ENCODE measurements around the gene JMJD1C. TPM values are rescaled to one million over a fixed set of nuclear protein-coding genes. Genes with fewer than 3 reads are reported as not detected.

Gene JMJD1C
- total RNA-seq, 1 donor from 2014 or later = 120 TPM

DNA sequence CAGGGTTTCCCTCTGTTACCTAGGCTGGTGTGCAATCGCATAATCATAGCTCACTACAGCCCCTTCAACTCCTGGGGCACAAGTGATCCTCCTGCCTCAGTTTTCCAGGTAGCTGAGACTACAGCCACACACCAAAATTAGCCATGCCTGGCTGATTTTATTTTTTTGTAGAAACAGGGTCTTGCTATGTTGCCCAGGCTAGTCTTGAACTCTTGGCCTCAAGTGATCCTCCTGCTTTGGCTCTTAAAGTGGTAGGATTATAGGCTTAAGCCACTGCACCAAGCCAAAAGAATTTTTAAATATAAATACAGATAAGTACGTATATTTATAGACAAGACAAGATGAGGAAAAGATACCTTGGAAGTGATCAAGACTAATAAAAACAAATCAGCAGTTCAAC lies 215.7 kb downstream of the JMJD1C start:
- no peak overlapping the region for H3K27ac Mint-ChIP-seq (ENCODE audit: unreplicated experiment)
- DNase-seq (ENCODE audit: extremely low spot score, unreplicated experiment) = no peak
- no peak overlapping the region for H3K4me3 Mint-ChIP-seq (ENCODE audit: unreplicated experiment)
- no peaks in the 10 kb centered on the region for H3K27me3 Mint-ChIP-seq (ENCODE audit: unreplicated experiment)
- H3K4me1 Mint-ChIP-seq (ENCODE audit: unreplicated experiment) = peaks cover 51% of the 10 kb centered on the region
- peaks cover 26% of the 10 kb centered on the region for H3K36me3 Mint-ChIP-seq (ENCODE audit: unreplicated experiment)
- peaks cover 3% of the 10 kb centered on the region for H3K9me3 Mint-ChIP-seq (ENCODE audit: unreplicated experiment)
- no peak for TF ChIP-seq CTCF (IDR thresholded peaks at IDR 0.05)

DNA sequence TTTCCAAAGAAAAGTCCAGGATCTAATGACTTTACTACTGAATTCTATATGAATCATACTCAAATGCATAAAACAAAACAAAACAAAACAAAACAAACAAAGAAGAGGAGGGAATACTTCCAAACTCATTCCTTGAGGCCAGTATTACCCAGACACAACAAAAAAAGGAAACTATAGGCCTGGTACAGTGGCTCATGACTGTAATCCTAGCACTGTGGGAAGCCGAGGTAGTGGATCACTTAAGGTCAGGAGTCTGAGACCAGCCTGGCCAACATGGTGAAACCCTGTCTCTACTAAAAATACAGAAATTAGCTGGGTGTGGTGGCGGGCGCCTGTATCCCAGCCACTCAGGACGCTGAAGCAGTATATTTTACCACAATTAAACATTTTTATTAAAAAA lies 218.0 kb downstream of the JMJD1C start:
- no peak for TF ChIP-seq CTCF (IDR thresholded peaks at IDR 0.05)
- peaks cover 3% of the 10 kb centered on the region for H3K9me3 Mint-ChIP-seq (ENCODE audit: unreplicated experiment)
- H3K27ac Mint-ChIP-seq (ENCODE audit: unreplicated experiment) = peak overlapping the region; percentile 61
- DNase-seq (ENCODE audit: extremely low spot score, unreplicated experiment) = no peak
- H3K4me1 Mint-ChIP-seq (ENCODE audit: unreplicated experiment) = peaks cover 53% of the 10 kb centered on the region
- H3K27me3 Mint-ChIP-seq (ENCODE audit: unreplicated experiment) = no peaks in the 10 kb centered on the region
- peaks cover 23% of the 10 kb centered on the region for H3K36me3 Mint-ChIP-seq (ENCODE audit: unreplicated experiment)
- H3K4me3 Mint-ChIP-seq (ENCODE audit: unreplicated experiment) = peak overlapping the region; percentile 3

- peak overlapping the region; percentile 60 for H3K27ac Mint-ChIP-seq (ENCODE audit: unreplicated experiment)
- no peak for TF ChIP-seq CTCF (IDR thresholded peaks at IDR 0.05)
- no peak for DNase-seq (ENCODE audit: extremely low spot score, unreplicated experiment)
- H3K9me3 Mint-ChIP-seq (ENCODE audit: unreplicated experiment) = peaks cover 3% of the 10 kb centered on the region
- peaks cover 49% of the 10 kb centered on the region for H3K4me1 Mint-ChIP-seq (ENCODE audit: unreplicated experiment)
- H3K4me3 Mint-ChIP-seq (ENCODE audit: unreplicated experiment) = no peak overlapping the region
- peaks cover 22% of the 10 kb centered on the region for H3K36me3 Mint-ChIP-seq (ENCODE audit: unreplicated experiment)
- H3K27me3 Mint-ChIP-seq (ENCODE audit: unreplicated experiment) = no peaks in the 10 kb centered on the region
Observed at GRCh38 chr10:63246356-63246755, 219.4 kb downstream of the JMJD1C start.

DNA sequence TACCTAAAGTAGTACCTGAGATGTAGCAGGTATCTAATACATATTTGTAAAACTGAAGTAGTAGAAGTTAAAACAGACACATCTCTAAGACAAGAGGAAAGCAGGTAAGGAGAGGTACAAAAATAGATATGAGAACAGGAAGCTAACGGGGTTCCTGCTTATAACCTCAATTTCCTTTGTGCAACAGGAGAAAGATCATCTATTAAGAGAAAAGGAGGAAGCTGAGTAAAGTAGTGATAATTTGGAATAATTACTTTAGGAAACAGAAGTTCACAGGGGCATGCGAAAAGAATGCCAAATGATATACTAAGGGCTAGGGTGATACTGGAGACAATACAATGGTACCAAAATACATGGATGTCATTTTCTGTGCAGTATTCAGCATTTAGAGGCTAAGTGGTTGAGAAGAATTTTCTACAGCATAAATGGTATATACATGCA lies 223.9 kb downstream of the JMJD1C start:
- no peak overlapping the region for H3K27ac Mint-ChIP-seq (ENCODE audit: unreplicated experiment)

DNA sequence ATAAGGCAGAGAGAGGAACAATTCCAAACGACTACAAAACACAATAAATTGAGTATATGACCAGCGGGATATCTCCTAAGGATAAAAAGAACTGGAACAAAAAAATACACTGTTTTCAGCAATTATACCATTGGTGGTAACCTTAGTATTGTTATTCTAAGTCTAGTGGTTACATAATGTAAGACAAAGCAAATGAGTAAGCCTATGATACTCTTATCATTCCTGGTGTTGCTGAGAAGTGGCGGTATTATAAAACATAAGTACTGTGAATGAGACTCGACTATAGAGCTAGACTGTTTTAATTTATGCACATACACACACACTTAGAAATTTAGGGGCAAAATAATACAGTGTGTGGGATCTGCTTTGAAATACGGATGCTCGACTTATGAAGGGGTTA lies 225.0 kb downstream of the JMJD1C start:
- Mint-ChIP-seq H3K4me3 (ENCODE audit: unreplicated experiment) (no peak overlapping the region), H3K9me3 (ENCODE audit: unreplicated experiment) (peaks cover 3% of the 10 kb centered on the region), H3K36me3 (ENCODE audit: unreplicated experiment) (peaks cover 17% of the 10 kb centered on the region), H3K4me1 (ENCODE audit: unreplicated experiment) (peaks cover 62% of the 10 kb centered on the region), H3K27me3 (ENCODE audit: unreplicated experiment) (no peaks in the 10 kb centered on the region), H3K27ac (ENCODE audit: unreplicated experiment) (no peak overlapping the region)
- DNase-seq (ENCODE audit: extremely low spot score, unreplicated experiment) = no peak
- no peak for TF ChIP-seq CTCF (IDR thresholded peaks at IDR 0.05)

More for the DNA sequence above, 223.9 kb downstream of the JMJD1C start:
- Mint-ChIP-seq H3K9me3 (ENCODE audit: unreplicated experiment) (peaks cover 3% of the 10 kb centered on the region), H3K27me3 (ENCODE audit: unreplicated experiment) (no peaks in the 10 kb centered on the region), H3K4me1 (ENCODE audit: unreplicated experiment) (peaks cover 65% of the 10 kb centered on the region), H3K36me3 (ENCODE audit: unreplicated experiment) (peaks cover 21% of the 10 kb centered on the region), H3K4me3 (ENCODE audit: unreplicated experiment) (no peak overlapping the region)
- TF ChIP-seq CTCF (IDR thresholded peaks at IDR 0.05) = no peak
- no peak for DNase-seq (ENCODE audit: extremely low spot score, unreplicated experiment)

All from osteocyte (in vitro differentiated cells).